ENCODE results near the gene SLC25A28. TPM values are rescaled to one million over a fixed set of nuclear protein-coding genes. Genes with fewer than 3 reads are reported as not detected.

SLC25A28 gene
- total RNA-seq, 2 experiments from 2014 or later, result 31.6 to 36.3 TPM

DNA sequence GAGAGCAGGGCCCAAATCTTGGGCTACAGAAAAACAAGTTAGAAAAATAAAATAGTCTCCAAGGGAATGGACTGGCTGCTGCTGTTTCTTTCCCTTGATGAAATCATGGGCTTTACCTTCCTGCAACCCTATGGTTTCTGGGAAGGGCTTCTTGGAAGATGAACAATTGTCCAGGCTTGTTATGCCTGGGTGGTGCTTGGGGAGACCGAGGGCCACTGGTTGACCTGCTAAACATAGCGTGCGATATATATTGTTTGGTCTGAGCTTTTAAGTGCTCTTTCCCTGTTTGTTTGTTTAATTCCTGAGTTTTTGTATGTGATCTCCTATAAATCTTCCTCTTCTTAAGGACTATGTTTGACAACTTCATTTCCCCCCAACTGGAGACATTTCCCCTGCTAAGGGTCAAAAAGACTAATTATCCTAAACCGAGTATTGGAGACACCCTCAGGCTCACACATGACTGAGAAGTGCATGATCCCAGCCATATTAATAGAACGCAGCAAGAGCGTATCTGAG lies 37.9 kb downstream of the SLC25A28 start:
- CTCF ChIA-PET (ENCODE audit: unreplicated experiment), result no interaction called here
- H3K9me2 ChIP-seq (ENCODE audit: insufficient read depth, low read length), result no peaks in the 10 kb centered on the region
- H3K36me3 ChIP-seq (ENCODE audit: insufficient read depth, low read length), result no peaks in the 10 kb centered on the region
- no peak for TF ChIP-seq EZH2phosphoT487 (IDR thresholded peaks at IDR 0.05; ENCODE audit: borderline replicate concordance, low read depth, low read length)
- TF ChIP-seq, protein P1, sequence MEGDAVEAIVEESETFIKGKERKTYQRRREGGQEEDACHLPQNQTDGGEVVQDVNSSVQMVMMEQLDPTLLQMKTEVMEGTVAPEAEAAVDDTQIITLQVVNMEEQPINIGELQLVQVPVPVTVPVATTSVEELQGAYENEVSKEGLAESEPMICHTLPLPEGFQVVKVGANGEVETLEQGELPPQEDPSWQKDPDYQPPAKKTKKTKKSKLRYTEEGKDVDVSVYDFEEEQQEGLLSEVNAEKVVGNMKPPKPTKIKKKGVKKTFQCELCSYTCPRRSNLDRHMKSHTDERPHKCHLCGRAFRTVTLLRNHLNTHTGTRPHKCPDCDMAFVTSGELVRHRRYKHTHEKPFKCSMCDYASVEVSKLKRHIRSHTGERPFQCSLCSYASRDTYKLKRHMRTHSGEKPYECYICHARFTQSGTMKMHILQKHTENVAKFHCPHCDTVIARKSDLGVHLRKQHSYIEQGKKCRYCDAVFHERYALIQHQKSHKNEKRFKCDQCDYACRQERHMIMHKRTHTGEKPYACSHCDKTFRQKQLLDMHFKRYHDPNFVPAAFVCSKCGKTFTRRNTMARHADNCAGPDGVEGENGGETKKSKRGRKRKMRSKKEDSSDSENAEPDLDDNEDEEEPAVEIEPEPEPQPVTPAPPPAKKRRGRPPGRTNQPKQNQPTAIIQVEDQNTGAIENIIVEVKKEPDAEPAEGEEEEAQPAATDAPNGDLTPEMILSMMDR (conservative IDR thresholded peaks at IDR 0.05; ENCODE audit: low read length), result no peak
- no peak for DNase-seq (ENCODE audit: low spot score)
- no peaks in the 10 kb centered on the region for H4K20me1 ChIP-seq (ENCODE audit: insufficient read depth, low read length)
- no peaks in the 10 kb centered on the region for H3K4me1 ChIP-seq (ENCODE audit: insufficient read depth, low read length, poor library complexity, severe bottlenecking)
- no peak overlapping the region for H3K4me2 ChIP-seq (ENCODE audit: low read length)
- no peak overlapping the region for H2AFZ ChIP-seq (ENCODE audit: low read length)
- no peak overlapping the region for H3K4me3 ChIP-seq (ENCODE audit: low read depth, low read length, poor library complexity, severe bottlenecking)
- intact Hi-C loops (cut with micrococcal nuclease; ENCODE audit: unreplicated experiment), result no loop called here
- no TSS peak for BruUV-seq (replicated peaks)
- POLR2A ChIA-PET, result no interaction called here
- H3K9me3 ChIP-seq (ENCODE audit: low read length), result no peaks in the 10 kb centered on the region
- H3K27ac ChIP-seq (ENCODE audit: low read depth, low read length, poor library complexity, severe bottlenecking), result no peak overlapping the region
- no peaks in the 10 kb centered on the region for H3K79me2 ChIP-seq (ENCODE audit: insufficient read depth, low read depth, low read length)

DNA sequence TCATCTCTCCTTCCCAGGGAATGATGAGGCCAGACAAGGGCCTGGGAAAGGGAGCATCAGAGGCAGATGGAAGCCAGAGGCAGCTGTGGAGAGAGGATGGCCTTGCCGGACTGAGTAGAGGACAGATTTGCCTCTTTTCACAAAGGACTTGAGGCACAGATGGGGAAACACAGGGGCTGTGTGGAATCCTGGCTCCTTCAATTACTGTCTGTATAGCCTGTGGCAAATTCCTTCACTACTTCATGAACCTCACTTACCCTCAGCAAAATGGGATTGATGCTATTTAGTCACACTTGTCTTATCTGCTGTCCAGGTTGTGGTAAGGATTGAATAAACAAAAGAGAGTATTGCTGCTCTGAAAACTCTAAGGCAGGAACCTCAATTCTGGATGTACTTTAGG lies 40.3 kb downstream of the SLC25A28 start:
- no peak overlapping the region for H3K4me2 ChIP-seq (ENCODE audit: low read length)
- DNase-seq (ENCODE audit: low spot score), result no peak
- intact Hi-C loops (cut with micrococcal nuclease; ENCODE audit: unreplicated experiment), result no loop called here
- no peaks in the 10 kb centered on the region for H4K20me1 ChIP-seq (ENCODE audit: insufficient read depth, low read length)
- H3K79me2 ChIP-seq (ENCODE audit: insufficient read depth, low read depth, low read length), result no peaks in the 10 kb centered on the region
- TF ChIP-seq EZH2phosphoT487 (IDR thresholded peaks at IDR 0.05; ENCODE audit: borderline replicate concordance, low read depth, low read length), result no peak
- TF ChIP-seq, protein P1 (conservative IDR thresholded peaks at IDR 0.05; ENCODE audit: low read length), result no peak
- CTCF ChIA-PET (ENCODE audit: unreplicated experiment), result no interaction called here
- no peak overlapping the region for H2AFZ ChIP-seq (ENCODE audit: low read length)
- no peak overlapping the region for H3K27ac ChIP-seq (ENCODE audit: low read depth, low read length, poor library complexity, severe bottlenecking)
- no peaks in the 10 kb centered on the region for H3K36me3 ChIP-seq (ENCODE audit: insufficient read depth, low read length)
- H3K9me2 ChIP-seq (ENCODE audit: insufficient read depth, low read length), result no peaks in the 10 kb centered on the region
- H3K9me3 ChIP-seq (ENCODE audit: low read length), result no peaks in the 10 kb centered on the region
- no peak overlapping the region for H3K4me3 ChIP-seq (ENCODE audit: low read depth, low read length, poor library complexity, severe bottlenecking)
- no TSS peak for BruUV-seq (replicated peaks)
- POLR2A ChIA-PET, result no interaction called here
- H3K4me1 ChIP-seq (ENCODE audit: insufficient read depth, low read length, poor library complexity, severe bottlenecking), result no peaks in the 10 kb centered on the region

DNA sequence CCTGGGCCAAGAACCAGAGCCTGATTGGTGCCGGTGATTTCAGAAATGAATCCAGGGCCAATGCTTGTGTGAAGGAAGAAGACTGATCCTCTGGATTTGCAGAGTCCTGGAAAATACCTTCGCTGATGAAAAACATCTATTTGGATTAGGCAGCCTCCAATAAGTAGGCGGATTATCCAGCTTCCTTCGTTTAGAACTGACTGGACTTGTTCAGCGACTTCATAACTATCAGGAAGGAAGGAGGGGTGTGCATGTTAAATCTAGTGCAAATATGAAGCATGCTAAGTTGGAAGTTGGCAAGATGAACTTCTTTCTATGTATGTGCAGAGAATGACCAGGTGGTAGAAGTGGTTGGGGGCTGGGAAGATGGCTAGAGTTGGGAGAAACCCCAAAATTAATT lies 46.4 kb downstream of the SLC25A28 start:
- ChIA-PET POLR2A (no interaction called here), CTCF (ENCODE audit: unreplicated experiment) (no interaction called here)
- no peaks in the 10 kb centered on the region for H3K36me3 ChIP-seq (ENCODE audit: insufficient read depth, low read length)
- H4K20me1 ChIP-seq (ENCODE audit: insufficient read depth, low read length), result no peaks in the 10 kb centered on the region
- intact Hi-C loops (cut with micrococcal nuclease; ENCODE audit: unreplicated experiment), result no loop called here
- H3K79me2 ChIP-seq (ENCODE audit: insufficient read depth, low read depth, low read length), result no peaks in the 10 kb centered on the region
- no TSS peak for BruUV-seq (replicated peaks)
- no peaks in the 10 kb centered on the region for H3K4me1 ChIP-seq (ENCODE audit: insufficient read depth, low read length, poor library complexity, severe bottlenecking)
- no peaks in the 10 kb centered on the region for H3K9me2 ChIP-seq (ENCODE audit: insufficient read depth, low read length)
- H3K9me3 ChIP-seq (ENCODE audit: low read length), result no peaks in the 10 kb centered on the region
- H3K27ac ChIP-seq (ENCODE audit: low read depth, low read length, poor library complexity, severe bottlenecking), result no peak overlapping the region
- H3K4me3 ChIP-seq (ENCODE audit: low read depth, low read length, poor library complexity, severe bottlenecking), result no peak overlapping the region
- no peak for DNase-seq (ENCODE audit: low spot score)
- H2AFZ ChIP-seq (ENCODE audit: low read length), result no peak overlapping the region
- H3K4me2 ChIP-seq (ENCODE audit: low read length), result no peak overlapping the region
- no peak for TF ChIP-seq EZH2phosphoT487 (IDR thresholded peaks at IDR 0.05; ENCODE audit: borderline replicate concordance, low read depth, low read length)
- TF ChIP-seq, protein P1 (conservative IDR thresholded peaks at IDR 0.05; ENCODE audit: low read length), result no peak

All from OCI-LY7 (cell line).